H9 (cell line): ENCODE results near the gene DUSP16. TPM values are rescaled to one million over a fixed set of nuclear protein-coding genes. Genes with fewer than 3 reads are reported as not detected.

ENCODE experiments used
- DNase-seq: peaks from one replicate; pipeline ENCODE4 v3.0.0-alpha.2; 2017
- H2AFZ ChIP-seq: one replicate; pipeline ENCODE4 v1.6.1; 2013; ENCODE audit warnings: mild to moderate bottlenecking, low read length, control low read depth, moderate library complexity
- H2AK5ac ChIP-seq: 2 replicates; pipeline ENCODE4 v1.6.1; 2013; ENCODE audit warnings: low read length, control low read depth, mixed read lengths; ENCODE audit not compliant: insufficient read length
- H2BK120ac ChIP-seq: one replicate; pipeline ENCODE4 v1.6.1; 2013; ENCODE audit warnings: low read depth, mild to moderate bottlenecking, low read length, control low read depth, inconsistent platforms; ENCODE audit not compliant: poor library complexity, severe bottlenecking
- H2BK12ac ChIP-seq: 2 replicates; pipeline ENCODE4 v1.6.1; 2013; ENCODE audit warnings: low read length, control low read depth, mixed read lengths, low read depth; ENCODE audit not compliant: insufficient read length
- H2BK15ac ChIP-seq: 2 replicates; pipeline ENCODE4 v1.6.1; 2013; ENCODE audit warnings: low read depth, low read length, control low read depth
- H2BK20ac ChIP-seq: one replicate; pipeline ENCODE4 v1.6.1; 2013; ENCODE audit warnings: low read depth, mild to moderate bottlenecking, low read length, control low read depth, inconsistent platforms; ENCODE audit not compliant: poor library complexity, severe bottlenecking
- H2BK5ac ChIP-seq: 2 replicates; pipeline ENCODE4 v1.6.1; 2013; ENCODE audit warnings: low read length, control low read depth, mixed read lengths; ENCODE audit not compliant: insufficient read length
- H3K14ac ChIP-seq: 2 replicates; pipeline ENCODE4 v1.6.1; 2013; ENCODE audit warnings: low read length, control low read depth; ENCODE audit not compliant: insufficient read depth
- H3K18ac ChIP-seq: 2 replicates; pipeline ENCODE4 v1.6.1; 2013; ENCODE audit warnings: low read depth, mild to moderate bottlenecking, mixed read lengths, low read length, control low read depth; ENCODE audit not compliant: insufficient read length
- H3K23ac ChIP-seq: 2 replicates; pipeline ENCODE4 v1.6.1; 2013; ENCODE audit warnings: low read length, control low read depth, mixed read lengths, low read depth; ENCODE audit not compliant: insufficient read length
- H3K23me2 ChIP-seq: 2 replicates; pipeline ENCODE4 v1.6.1; 2013; ENCODE audit warnings: low read depth, mild to moderate bottlenecking, mixed read lengths, low read length, control low read depth; ENCODE audit not compliant: insufficient read length, poor library complexity, severe bottlenecking
- H3K27ac ChIP-seq: 2 replicates; pipeline ENCODE4 v1.5.1; 2013; ENCODE audit warnings: low read length, control low read depth, mixed read lengths, low read depth; ENCODE audit not compliant: insufficient read length
- H3K27me3 ChIP-seq: 2 replicates; pipeline ENCODE4 v1.6.1; 2013; ENCODE audit warnings: low read length, control low read depth, inconsistent platforms; ENCODE audit not compliant: insufficient read depth
- H3K4ac ChIP-seq: 2 replicates; pipeline ENCODE4 v1.6.1; 2013; ENCODE audit warnings: low read depth, mild to moderate bottlenecking, control low read depth, inconsistent platforms, low read length, moderate library complexity
- H3K4me1 ChIP-seq: 2 replicates; pipeline ENCODE4 v1.6.1; 2013; ENCODE audit warnings: low read length, control low read depth, inconsistent platforms; ENCODE audit not compliant: insufficient read depth
- H3K4me2 ChIP-seq: 2 replicates; pipeline ENCODE4 v1.6.1; 2013; ENCODE audit warnings: low read length, control low read depth, mixed read lengths; ENCODE audit not compliant: insufficient read length, insufficient read depth
- H3K56ac ChIP-seq: 2 replicates; pipeline ENCODE4 v1.6.1; 2013; ENCODE audit warnings: low read depth, mild to moderate bottlenecking, mixed read lengths, low read length, control low read depth; ENCODE audit not compliant: insufficient read length
- H3K79me1 ChIP-seq: 2 replicates; pipeline ENCODE4 v1.6.1; 2013; ENCODE audit warnings: low read depth, mild to moderate bottlenecking, moderate library complexity, low read length, control low read depth, inconsistent platforms; ENCODE audit not compliant: insufficient read depth, poor library complexity, severe bottlenecking
- H3K79me2 ChIP-seq: 2 replicates; pipeline ENCODE4 v1.6.1; 2013; ENCODE audit warnings: low read length, control low read depth, inconsistent platforms; ENCODE audit not compliant: insufficient read depth
- H3K9ac ChIP-seq: 2 replicates; pipeline ENCODE4 v1.6.1; 2013; ENCODE audit warnings: low read length, control low read depth, mixed read lengths; ENCODE audit not compliant: insufficient read length; ENCODE audit errors: extremely low read depth
- H3K9me3 ChIP-seq: one replicate; pipeline ENCODE4 v1.6.1; 2013; ENCODE audit warnings: low read depth, low read length, inconsistent platforms; ENCODE audit not compliant: control insufficient read depth
- H3T11ph ChIP-seq: one replicate; pipeline ENCODE4 v1.6.1; 2013; ENCODE audit warnings: mild to moderate bottlenecking, low read length, control low read depth, inconsistent platforms
- H4K20me1 ChIP-seq: one replicate; pipeline ENCODE4 v1.6.1; 2013; ENCODE audit not compliant: control insufficient read depth, insufficient read length, insufficient read depth
- H4K5ac ChIP-seq: 2 replicates; pipeline ENCODE4 v1.6.1; 2013; ENCODE audit warnings: low read depth, mild to moderate bottlenecking, mixed read lengths, low read length, control low read depth; ENCODE audit not compliant: insufficient read length
- H4K8ac ChIP-seq: replicated peaks from 2 replicates; pipeline ENCODE4 v1.6.1; 2013; ENCODE audit warnings: low read length, control low read depth, mixed read lengths, low read depth; ENCODE audit not compliant: insufficient read length
- H4K91ac ChIP-seq: 2 replicates; pipeline ENCODE4 v1.6.1; 2013; ENCODE audit warnings: low read depth, mild to moderate bottlenecking, moderate library complexity, mixed read lengths, low read length, control low read depth; ENCODE audit not compliant: insufficient read length
- H3K27ac Mint-ChIP-seq, 3 experiments: 2 replicates in 2 of 3; 3 replicates in 1 of 3; pipeline ENCODE4 v1.8.0; 2020 to 2021; ENCODE audit warnings: mixed read lengths in 3 of 3, mild to moderate bottlenecking in 1 of 3, moderate library complexity in 1 of 3
- H3K27me3 Mint-ChIP-seq: 2 replicates; pipeline ENCODE4 v1.8.0; 2021; ENCODE audit warnings: low read depth, mild to moderate bottlenecking, moderate library complexity, mixed read lengths
- H3K36me3 Mint-ChIP-seq, 3 experiments: 2 replicates in 2 of 3; 3 replicates in 1 of 3; pipeline ENCODE4 v1.8.0; 2020 to 2021; ENCODE audit warnings: low read depth in 3 of 3, mixed read lengths in 3 of 3; ENCODE audit not compliant: insufficient read depth in 1 of 3
- H3K4me1 Mint-ChIP-seq, 2 experiments: 2 replicates each; pipeline ENCODE4 v1.8.0; 2020; ENCODE audit warnings: mixed read lengths in 2 of 2
- H3K4me3 Mint-ChIP-seq, 2 experiments: 2 replicates in 1 of 2; 3 replicates in 1 of 2; pipeline ENCODE4 v1.8.0; 2020 to 2021; ENCODE audit warnings: mild to moderate bottlenecking in 2 of 2, mixed read lengths in 2 of 2, moderate library complexity in 1 of 2
- H3K9me3 Mint-ChIP-seq, 2 experiments: 2 replicates in 1 of 2; 3 replicates in 1 of 2; pipeline ENCODE4 v1.8.0; 2020; ENCODE audit warnings: mild to moderate bottlenecking in 2 of 2, mixed read lengths in 2 of 2, moderate library complexity in 1 of 2
- CTCF ChIP-seq: fragments of 200-600 bp; sonication (generic); conservative IDR thresholded peaks from 3 replicates; pipeline ENCODE4 v1.8.0; 2021; ENCODE audit warnings: antibody characterized with exemption, mild to moderate bottlenecking
- WGBS: extraction: QIAGEN DNeasy Blood & Tissue Kit; methylation state at CpG from one replicate; pipeline ENCODE4 v1.1.7; 2013; ENCODE audit warnings: missing lambda C conversion rate, low lambda C conversion rate, mixed read lengths; ENCODE audit not compliant: insufficient read length; ENCODE audit errors: extremely low coverage; 5-methylcytosine and 5-hydroxymethylcytosine counted together
- total RNA-seq: library from RNA; stranded (reverse); gene quantifications from 2 replicates; pipeline ENCODE4 v1.2.1, GENCODE V29; 2021

DUSP16 gene
- total RNA-seq, 1 experiment from 2014 or later = 64.0 TPM

DNA sequence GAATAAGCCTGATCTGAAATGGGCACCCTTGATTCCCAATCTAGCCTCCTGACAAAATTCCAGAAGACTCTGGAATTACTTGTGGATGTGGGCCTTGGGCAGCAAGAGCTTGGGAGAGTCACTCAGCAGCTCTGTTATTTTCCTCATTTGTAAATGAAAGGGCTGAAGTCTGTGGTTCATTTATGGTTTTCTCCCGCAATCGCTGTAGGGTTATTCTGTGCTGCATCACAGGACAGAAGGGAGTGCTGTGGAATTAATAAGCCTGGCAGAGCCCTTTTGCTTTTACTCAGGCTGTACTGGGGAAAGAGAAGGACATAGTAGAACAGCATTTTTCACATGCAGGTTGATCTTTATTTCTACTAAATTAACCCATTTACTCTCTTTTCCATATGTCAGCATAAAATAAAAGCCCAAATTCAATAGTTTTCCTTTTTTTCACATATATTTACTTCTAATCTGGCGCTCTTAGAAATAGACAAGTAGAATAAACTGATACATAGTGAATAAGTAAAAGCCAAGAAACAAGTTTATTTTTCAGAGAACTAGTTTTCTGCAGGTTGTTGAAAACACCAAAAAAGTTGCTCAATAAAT lies 49.2 kb downstream of the DUSP16 start:
- Histone ChIP-seq H3K9ac (no peak overlapping the region), H2AK5ac (no peak overlapping the region), H2BK5ac (no peak overlapping the region), H3K27me3 (no peaks in the 10 kb centered on the region), H3K79me2 (peaks cover 6% of the 10 kb centered on the region; the same call in 1 of the 2 replicates), H4K20me1 (no peaks in the 10 kb centered on the region), H3T11ph (no peak overlapping the region), H3K4ac (no peak overlapping the region), H3K4me2 (no peak overlapping the region), H3K23ac (no peak overlapping the region), H3K4me1 (peaks cover 2% of the 10 kb centered on the region), H3K79me1 (peaks cover 2% of the 10 kb centered on the region), H3K23me2 (no peaks in the 10 kb centered on the region), H2BK120ac (no peak overlapping the region), H4K91ac (no peak overlapping the region), H4K5ac (no peak overlapping the region), H3K9me3 (no peaks in the 10 kb centered on the region), H2BK12ac (no peak overlapping the region), H2AFZ (no peak overlapping the region), H3K56ac (no peak overlapping the region), H3K27ac (no peak overlapping the region), H4K8ac (no peak overlapping the region), H2BK15ac (no peak overlapping the region), H3K14ac (no peak overlapping the region), H3K18ac (no peak overlapping the region), H2BK20ac (no peak overlapping the region)
- whole genome bisulfite sequencing = no CpG with 5 or more reads among the region's 3 CpGs
- Mint-ChIP-seq H3K4me3 (no peak overlapping the region), H3K4me1 (peaks cover 34 to 36% of the 10 kb centered on the region in 2 experiments), H3K36me3 (peaks cover 7 to 32% (median 29%) of the 10 kb centered on the region in 3 experiments), H3K27me3 (no peaks in the 10 kb centered on the region), H3K27ac (peak overlapping the region in 1 of 3 experiments; percentile 17; a peak in 1 of 7 replicates), H3K9me3 (no peaks in the 10 kb centered on the region)
- no peak for TF ChIP-seq CTCF
- no peak for DNase-seq
